Stimulated activated CD4-positive, alpha-beta T cell treated with anti-CD3 and anti-CD28 coated beads, Interleukin-2, amount 100 ng/mL, for 48 hours (primary cell): ENCODE results near the gene CIT.

Experiments
- DNase-seq, 2 donors: peaks; one replicate each; pipeline ENCODE4 v3.0.0-alpha.2; 2020

Gene CIT

GRCh38 chr12:119843100-119843499 lies 34.0 kb downstream of the CIT start:
- DNase-seq: no peak

GRCh38 chr12:119842380-119842779 lies 34.7 kb downstream of the CIT start:
- DNase-seq: no peak

- no peak for DNase-seq
These were observed 35.5 kb downstream of the CIT start for GRCh38 chr12:119841433-119842210.

- no peak for DNase-seq
These were observed 36.5 kb downstream of the CIT start for GRCh38 chr12:119840582-119840981.

DNA sequence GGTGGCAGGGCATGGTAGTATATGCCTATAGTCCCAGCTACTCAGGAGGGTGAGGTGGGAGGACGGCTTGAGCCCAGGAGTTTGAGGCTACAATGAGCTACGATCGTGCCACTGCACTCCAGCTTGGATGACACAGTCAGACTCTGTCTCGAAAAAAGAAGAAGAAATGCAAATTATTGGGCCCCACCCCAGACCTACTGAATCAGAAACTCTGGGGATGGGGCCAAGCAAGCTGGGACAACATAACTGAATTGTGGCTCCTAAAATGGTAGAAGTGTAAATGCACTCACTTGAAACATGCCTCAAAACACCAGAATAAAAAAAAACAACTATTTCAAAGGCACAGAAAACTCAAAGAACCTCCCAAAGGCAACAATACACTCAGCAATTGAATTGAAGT lies 37.0 kb downstream of the CIT start:
- no peak for DNase-seq

- DNase-seq: no peak
These were observed 38.1 kb downstream of the CIT start for GRCh38 chr12:119838826-119839600.

GRCh38 chr12:119836781-119837180 lies 40.3 kb downstream of the CIT start:
- no peak for DNase-seq

DNA sequence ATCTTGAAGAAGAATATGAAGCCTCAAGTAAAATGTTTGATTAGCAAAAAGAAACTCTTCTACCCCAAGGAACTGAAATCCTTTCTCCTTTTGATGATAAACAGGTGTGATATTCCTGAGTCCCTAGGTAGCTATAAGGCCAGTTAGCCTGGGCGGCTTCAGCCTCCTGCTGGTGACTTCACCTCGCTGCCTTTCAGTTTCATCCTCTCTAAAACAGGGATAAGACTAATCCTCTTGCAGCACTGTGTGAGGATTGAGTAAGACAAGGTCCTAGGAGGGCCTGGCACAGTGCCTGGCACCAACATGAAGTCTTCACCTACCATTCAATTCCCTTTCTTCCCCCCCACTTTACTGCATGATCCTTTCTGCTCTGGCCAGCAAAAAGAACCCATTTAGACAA lies 42.1 kb downstream of the CIT start:
- DNase-seq: no peak

- DNase-seq: no peak
These were observed 47.7 kb downstream of the CIT start for GRCh38 chr12:119829439-119829838.

- no peak for DNase-seq
These were observed 48.8 kb downstream of the CIT start for GRCh38 chr12:119828300-119828699.

DNA sequence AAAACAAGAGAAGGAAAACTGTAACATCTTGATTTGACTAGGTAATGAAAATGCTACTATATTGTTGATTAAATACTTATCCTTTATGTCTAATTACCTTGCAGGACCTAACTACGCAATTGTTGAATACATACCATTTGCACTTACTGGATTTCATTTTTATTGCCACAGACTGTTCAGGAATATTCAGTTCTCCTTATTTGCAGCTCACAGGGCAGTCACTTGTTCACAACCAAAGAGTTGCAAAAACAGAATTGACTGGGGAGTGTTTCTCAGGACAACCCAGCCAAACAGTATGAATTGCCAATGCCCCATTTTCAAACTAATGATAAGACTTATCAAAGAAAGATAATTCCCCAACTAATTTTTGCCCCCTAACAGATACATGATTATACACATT lies 49.4 kb downstream of the CIT start:
- no peak for DNase-seq

GRCh38 chr12:119826661-119827445 lies 50.3 kb downstream of the CIT start:
- DNase-seq: no peak

GRCh38 chr12:119825262-119825661 lies 51.9 kb downstream of the CIT start:
- DNase-seq: no peak

- no peak for DNase-seq
These were observed 55.1 kb downstream of the CIT start for GRCh38 chr12:119822046-119822445.

- no peak for DNase-seq
These were observed 57.8 kb downstream of the CIT start for GRCh38 chr12:119819322-119819721.

GRCh38 chr12:119817546-119818343 lies 59.4 kb downstream of the CIT start:
- no peak for DNase-seq

DNA sequence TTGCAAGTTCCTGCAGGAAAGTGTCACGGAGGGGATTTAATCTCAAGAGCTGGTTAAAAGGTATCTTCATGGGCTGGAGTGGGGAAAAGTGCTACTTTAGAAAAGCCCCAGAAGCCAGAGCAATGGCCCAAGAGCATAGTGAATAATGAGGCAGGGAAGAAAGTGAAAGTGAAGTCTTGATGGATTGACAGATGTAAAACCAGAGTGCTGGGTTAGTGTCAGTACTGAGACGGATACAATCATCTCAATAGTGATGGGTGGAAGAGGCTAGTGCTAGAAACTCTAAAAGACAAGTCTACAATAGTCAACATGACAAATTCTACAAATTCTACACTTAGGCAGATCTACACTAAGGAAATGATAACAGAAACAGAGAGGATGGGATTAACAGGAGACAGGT lies 68.1 kb downstream of the CIT start:
- DNase-seq: no peak

DNA sequence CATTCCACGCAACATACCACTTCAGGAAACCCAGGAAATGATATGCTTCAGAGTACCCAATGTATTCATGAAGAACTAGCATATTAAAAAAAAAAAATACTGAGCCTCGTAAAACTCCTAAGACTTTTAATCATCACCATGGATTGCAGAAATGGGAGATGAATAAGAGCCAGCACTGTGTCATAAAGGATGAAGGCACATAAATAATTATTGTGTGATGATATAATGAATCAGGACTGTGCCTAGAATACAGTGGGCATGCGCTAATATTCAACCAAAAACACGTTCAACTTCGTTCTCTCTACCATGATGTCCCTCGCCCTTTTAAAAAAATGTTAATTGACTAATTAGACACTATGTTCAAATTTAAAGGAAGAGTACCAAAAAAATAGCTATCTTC lies 68.7 kb downstream of the CIT start:
- DNase-seq: no peak

DNA sequence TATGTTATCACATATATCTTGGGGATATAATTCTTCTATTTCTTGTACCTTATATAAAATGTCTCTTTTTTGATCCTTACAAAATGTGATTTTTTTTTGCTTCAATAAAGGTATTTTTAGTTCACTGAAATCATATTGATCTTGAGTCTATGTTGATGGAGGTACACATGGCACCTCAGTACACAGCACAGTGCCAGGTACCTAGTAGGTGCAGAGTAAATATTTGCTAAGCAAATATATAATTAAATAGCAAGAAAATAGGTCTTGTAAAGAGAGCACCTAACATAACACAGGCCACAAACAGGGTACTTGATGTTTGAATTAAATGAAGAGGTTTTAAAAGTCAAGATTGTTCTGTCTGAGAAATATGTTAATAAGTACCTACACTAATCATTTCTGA lies 69.7 kb downstream of the CIT start:
- DNase-seq: no peak

DNA sequence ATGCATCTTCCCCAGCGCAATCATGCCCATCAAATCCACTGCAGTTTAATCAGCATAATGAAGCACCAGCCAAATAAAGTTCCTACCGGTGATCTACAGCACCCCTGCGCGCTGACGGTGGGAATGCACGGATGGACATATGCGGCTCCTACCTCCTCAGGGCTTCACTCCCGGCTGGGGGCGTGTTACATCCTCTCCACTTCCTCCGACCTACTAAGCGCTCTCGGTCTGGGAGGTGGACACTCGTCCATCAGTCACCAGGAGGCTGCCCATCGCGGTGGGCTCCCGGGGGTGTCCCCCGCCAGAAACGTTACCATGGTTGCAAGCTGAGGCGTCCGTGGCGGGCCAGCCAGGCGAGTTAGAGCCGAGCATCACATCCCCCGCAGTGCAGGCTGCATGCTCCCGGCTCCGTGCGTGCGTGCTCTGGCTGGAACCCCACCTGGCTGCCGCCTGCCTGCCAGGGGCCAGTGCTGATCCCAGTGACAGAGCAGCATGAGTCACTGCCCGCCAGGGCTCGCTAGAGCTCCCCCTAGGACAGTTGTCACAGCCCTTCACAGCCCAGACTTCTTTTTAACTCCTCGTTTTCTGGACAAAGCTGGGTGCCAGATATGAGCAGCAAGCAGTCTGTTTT lies 73.0 kb downstream of the CIT start:
- no peak for DNase-seq

DNA sequence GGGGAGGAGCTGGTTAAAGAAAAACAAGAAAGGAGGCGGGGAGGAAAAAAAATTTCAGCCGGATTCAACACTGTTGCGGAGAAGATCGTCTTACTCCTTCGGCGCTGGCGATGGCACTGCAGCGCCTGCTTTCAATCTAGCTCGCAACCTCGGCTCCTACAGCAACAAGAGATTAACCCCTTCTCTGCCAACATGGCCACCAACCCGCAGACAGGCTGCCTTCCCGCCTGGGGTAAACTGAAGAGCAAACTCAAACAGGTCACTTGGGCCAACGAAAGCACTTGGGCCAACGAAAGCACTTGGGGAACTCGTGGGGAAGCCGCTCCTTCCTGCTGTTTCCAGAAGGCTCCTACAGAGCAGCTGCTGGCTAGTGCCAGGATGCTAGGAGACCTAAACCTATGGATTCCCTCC lies 73.7 kb downstream of the CIT start:
- DNase-seq: no peak

DNA sequence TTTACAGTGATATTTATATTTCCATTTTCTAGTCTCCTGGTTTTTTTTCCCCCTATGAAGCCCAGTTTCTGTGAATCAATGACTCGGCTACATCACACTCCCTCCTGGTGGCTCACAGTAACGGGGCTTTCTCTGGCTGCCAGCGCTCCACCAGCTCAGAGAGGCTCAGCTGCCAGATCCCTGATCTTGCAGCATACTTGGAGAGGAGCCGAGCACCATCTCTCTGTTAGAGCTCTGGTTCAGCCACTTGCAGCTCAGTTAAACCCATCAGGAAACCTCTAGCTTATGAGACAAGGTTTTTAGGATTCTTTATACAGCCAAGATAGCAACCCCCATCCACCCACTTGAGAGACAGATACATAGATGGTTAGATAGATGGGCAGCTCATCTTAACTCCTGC lies 74.6 kb downstream of the CIT start:
- no peak for DNase-seq
